ENCODE results near the gene ILDR1.

DNA sequence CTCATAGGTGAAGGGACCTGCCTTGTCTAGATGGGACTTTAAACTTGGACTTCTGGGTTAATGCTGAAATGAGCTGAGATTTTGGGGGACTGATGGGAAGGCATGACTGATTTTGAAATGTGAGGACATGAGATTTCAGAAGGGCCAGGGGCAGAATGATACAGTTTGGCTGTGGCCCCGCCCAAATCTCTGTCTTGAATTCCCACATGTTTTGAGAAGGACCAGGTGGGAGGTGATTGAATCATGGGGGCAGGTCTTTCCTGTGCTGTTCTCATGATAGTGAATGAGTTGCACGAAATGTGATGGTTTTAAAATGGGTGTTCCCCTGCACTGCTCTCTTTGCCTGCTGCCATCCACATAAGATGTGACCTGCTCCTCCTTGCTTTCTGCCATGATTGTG lies 42.8 kb downstream of the ILDR1 start:
- TF ChIP-seq POLR2AphosphoS5 (IDR thresholded peaks at IDR 0.05; ENCODE audit: low read depth, low read length) (no peak), POLR2A (IDR thresholded peaks at IDR 0.05; ENCODE audit: low read depth, low read length) (no peak), SPI1 (IDR thresholded peaks at IDR 0.05; ENCODE audit: low read depth, low read length) (no peak), TAF1 (IDR thresholded peaks at IDR 0.05; ENCODE audit: low read depth, low read length) (no peak)
